AG04449 (cell line): Measurements from ENCODE around the gene STX16.

Experiments used
- CTCF ChIA-PET: fragments of 350-600 bp; formaldehyde crosslinking; extraction: SDS; loops from one replicate; lab custom pipeline; 2021; ENCODE audit warnings: antibody characterized with exemption; lab: Yijun Ruan, JAX
- POLR2A ChIA-PET: fragments of 400-600, 350-600 bp; formaldehyde crosslinking; extraction: SDS; loops from one replicate; lab custom pipeline; 2020; ENCODE audit warnings: antibody characterized with exemption, inconsistent platforms; lab: Yijun Ruan, JAX
- DNase-seq: peaks from one replicate; pipeline ENCODE4 v3.0.0-alpha.2; 2010; ENCODE audit warnings: low read depth, low spot score
- H3K4me3 ChIP-seq: 2 replicates; pipeline ENCODE4 v1.5.1; 2011; ENCODE audit warnings: low read depth, mild to moderate bottlenecking, control low read depth, low read length
- TF ChIP-seq, protein P1 (sequence below): IDR thresholded peaks from one replicate; pipeline ENCODE4 v1.5.1; 2011; ENCODE audit warnings: mild to moderate bottlenecking, moderate library complexity, low read length, control low read depth, inconsistent platforms; ENCODE audit not compliant: insufficient read depth; ENCODE audit errors: missing control alignments

Gene STX16

DNA sequence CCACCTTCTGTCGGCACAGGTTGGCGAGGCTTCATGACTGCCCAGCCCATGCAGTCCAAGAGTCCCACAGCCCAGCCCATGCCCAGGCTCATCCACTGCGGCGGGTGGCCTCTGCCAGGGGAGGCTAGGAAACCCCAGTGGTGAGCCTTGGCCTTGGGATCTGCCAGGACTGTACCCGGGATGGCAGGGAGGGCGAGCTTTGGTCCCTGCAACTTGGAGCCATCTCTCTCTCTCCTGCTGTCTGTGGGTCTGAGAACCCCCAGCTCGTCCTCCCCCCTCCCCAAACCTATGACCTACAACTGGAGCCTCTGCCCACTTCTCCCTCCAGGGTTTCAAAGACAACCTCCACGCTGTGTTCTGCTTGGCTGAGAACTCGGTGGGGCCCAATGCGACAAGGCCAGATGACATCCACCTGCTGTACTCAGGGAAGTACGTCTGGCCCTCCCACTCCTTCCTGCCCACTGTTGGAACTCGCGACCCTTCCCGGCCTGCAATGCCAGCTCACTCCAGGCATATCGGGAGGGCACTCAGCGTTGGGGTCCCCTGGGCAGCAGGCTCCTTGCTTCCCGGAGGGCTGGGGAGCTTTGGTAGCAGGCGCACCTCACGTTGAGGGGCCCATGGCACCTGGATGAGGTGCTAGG, 61.2 kb downstream of the STX16 start:
- POLR2A ChIA-PET, result interaction anchor here (1.0 kb wide), 1 partner anchor 15 kb away, joined by 3 read pairs; no protein-coding TSS in a partner anchor

GRCh38 chr20:58712806-58713731, 62.0 kb downstream of the STX16 start:
- no peak overlapping the region for H3K4me3 ChIP-seq
- DNase-seq, result no peak
- TF ChIP-seq, protein P1, sequence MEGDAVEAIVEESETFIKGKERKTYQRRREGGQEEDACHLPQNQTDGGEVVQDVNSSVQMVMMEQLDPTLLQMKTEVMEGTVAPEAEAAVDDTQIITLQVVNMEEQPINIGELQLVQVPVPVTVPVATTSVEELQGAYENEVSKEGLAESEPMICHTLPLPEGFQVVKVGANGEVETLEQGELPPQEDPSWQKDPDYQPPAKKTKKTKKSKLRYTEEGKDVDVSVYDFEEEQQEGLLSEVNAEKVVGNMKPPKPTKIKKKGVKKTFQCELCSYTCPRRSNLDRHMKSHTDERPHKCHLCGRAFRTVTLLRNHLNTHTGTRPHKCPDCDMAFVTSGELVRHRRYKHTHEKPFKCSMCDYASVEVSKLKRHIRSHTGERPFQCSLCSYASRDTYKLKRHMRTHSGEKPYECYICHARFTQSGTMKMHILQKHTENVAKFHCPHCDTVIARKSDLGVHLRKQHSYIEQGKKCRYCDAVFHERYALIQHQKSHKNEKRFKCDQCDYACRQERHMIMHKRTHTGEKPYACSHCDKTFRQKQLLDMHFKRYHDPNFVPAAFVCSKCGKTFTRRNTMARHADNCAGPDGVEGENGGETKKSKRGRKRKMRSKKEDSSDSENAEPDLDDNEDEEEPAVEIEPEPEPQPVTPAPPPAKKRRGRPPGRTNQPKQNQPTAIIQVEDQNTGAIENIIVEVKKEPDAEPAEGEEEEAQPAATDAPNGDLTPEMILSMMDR, result no peak
- ChIA-PET POLR2A (interaction anchor here (1.0 kb wide), 1 partner anchor 16 kb away, joined by 3 read pairs; no protein-coding TSS in a partner anchor), CTCF (interaction anchor here (1.1 to 2.0 kb wide), 2 partner anchors 9 to 13 kb away, joined by 3 to 5 read pairs; no protein-coding TSS in a partner anchor)

More for the DNA sequence above, 61.2 kb downstream of the STX16 start:
- no peak overlapping the region for H3K4me3 ChIP-seq
- DNase-seq, result no peak
- TF ChIP-seq, protein P1, result no peak
- CTCF ChIA-PET, result interaction anchor here (1.0 to 2.0 kb wide), 3 partner anchors 9 to 20 kb away, joined by 3 to 5 read pairs (median 3); no protein-coding TSS in a partner anchor

DNA sequence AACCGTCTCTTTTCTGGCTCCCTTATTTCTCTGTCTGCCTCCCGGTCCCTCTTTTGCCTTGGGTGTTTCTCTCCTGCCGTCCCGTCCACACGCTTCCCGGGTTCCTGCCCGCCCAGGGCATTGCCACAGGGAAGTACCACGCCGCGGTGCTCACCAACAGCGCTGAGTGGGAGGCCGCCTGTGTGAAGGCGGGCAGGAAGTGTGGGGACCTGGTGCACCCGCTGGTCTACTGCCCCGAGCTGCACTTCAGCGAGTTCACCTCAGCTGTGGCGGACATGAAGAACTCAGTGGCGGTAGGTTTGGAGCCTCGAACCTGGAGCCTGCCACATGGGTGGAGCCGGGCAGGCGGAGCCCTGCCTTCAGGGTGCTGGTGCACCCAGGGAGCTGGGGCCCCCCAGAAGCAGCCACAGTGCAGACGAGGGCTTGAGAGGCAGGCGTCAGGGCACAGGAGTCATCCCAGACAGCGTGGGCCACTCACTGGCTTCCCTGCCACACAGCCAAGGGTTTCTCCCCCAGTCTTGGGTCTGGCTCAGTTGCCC, 62.8 kb downstream of the STX16 start:
- ChIA-PET POLR2A (interaction anchor here (1.3 kb wide), 1 partner anchor 17 kb away, joined by 3 read pairs; no protein-coding TSS in a partner anchor), CTCF (no interaction called here)
- no peak overlapping the region for H3K4me3 ChIP-seq
- no peak for DNase-seq
- TF ChIP-seq, protein P1, result no peak

DNA sequence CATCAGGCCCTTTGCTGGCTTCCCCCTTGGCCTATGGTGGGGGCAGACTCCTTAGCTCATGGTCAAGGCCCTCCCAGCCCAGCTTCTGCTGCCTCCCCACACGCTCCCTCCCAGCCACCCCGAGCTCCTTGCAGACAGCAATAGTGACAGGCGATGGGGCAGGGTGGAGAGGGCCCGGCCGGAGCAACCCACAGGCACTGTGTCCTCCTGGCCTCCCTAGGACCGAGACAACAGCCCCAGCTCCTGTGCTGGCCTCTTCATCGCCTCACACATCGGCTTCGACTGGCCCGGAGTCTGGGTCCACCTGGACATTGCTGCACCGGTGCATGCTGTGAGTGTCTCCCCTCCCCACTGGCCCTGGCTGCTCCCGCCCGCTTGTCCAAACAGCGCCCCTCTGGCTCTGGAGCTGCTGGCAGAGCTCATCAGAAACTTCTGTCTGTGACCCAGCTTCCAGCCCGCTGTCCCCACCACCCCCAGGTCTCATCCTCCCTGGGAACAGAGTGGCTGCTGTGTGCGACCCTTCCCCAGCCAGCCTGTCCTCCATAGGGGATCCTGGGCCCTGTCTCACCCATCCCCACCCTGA, 63.3 kb downstream of the STX16 start:
- H3K4me3 ChIP-seq, result no peak overlapping the region
- TF ChIP-seq, protein P1, result no peak
- POLR2A ChIA-PET, result interaction anchor here (1.3 kb wide), 1 partner anchor 18 kb away, joined by 3 read pairs; no protein-coding TSS in a partner anchor
- DNase-seq, result no peak
- CTCF ChIA-PET, result no interaction called here

DNA sequence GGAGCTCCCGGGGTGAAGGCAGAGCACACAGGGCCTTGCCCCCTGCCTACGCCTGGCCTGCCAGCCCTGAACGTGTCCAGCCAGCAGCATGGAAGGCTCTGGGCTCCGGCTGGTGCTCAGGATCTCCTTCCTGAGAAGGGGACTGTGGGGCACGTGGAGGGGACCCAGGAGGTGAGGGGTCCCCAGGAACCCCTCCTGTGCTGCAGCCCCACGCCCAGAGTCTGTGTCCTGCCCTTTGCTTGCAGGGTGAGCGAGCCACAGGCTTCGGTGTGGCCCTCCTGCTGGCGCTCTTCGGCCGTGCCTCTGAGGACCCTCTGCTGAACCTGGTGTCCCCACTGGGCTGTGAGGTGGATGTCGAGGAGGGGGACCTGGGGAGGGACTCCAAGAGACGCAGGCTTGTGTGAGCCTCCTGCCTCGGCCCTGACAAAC, 63.9 kb downstream of the STX16 start:
- POLR2A ChIA-PET, result interaction anchor here (1.3 kb wide), 1 partner anchor 18 kb away, joined by 3 read pairs; no protein-coding TSS in a partner anchor
- TF ChIP-seq, protein P1, result no peak
- H3K4me3 ChIP-seq, result no peak overlapping the region
- CTCF ChIA-PET, result no interaction called here
- no peak for DNase-seq
